Breast epithelium (tissue), 4 donors: ENCODE measurements around the gene QPCT. TPM values are rescaled to one million over a fixed set of nuclear protein-coding genes. Genes with fewer than 3 reads are reported as not detected.

Experiments used
- DNase-seq, 2 donors: peaks; one replicate each; pipeline ENCODE4 v3.0.0-alpha.2; 2019; ENCODE audit warnings: low spot score in 2 of 2
- H3K27ac ChIP-seq, 2 donors: fragments of 200-600 bp; sonication (generic) in 1 of 2; one replicate each; pipeline ENCODE4 v1.5.1; 2016 to 2019; ENCODE audit warnings: mild to moderate bottlenecking in 1 of 2
- H3K27me3 ChIP-seq, 2 donors: fragments of 200-600 bp; sonication (generic) in 1 of 2; one replicate each; pipeline versions ENCODE4 v1.5.1 to v1.6.0; 2017 to 2019; ENCODE audit warnings: control low read depth in 1 of 2, mild to moderate bottlenecking in 1 of 2
- H3K36me3 ChIP-seq: fragments of 200-600 bp; one replicate; pipeline ENCODE4 v1.5.1; 2019
- H3K4me1 ChIP-seq, 2 donors: fragments of 200-600 bp; sonication (generic); one replicate each; pipeline ENCODE4 v1.5.1; 2016 to 2019; ENCODE audit warnings: control low read depth in 1 of 2
- H3K4me3 ChIP-seq, 3 donors: fragments of 200-600 bp; sonication (generic); 1 replicate in 2 of 3; 2 replicates in 1 of 3; pipeline ENCODE4 v1.5.1; 2016 to 2019; ENCODE audit warnings: mild to moderate bottlenecking in 3 of 3, moderate library complexity in 2 of 3
- H3K9me3 ChIP-seq, 2 donors: fragments of 200-600 bp; sonication (generic) in 1 of 2; one replicate each; pipeline ENCODE4 v1.5.1; 2016 to 2019; ENCODE audit warnings: control low read depth in 1 of 2
- POLR2A ChIP-seq: fragments of 450-650 bp; IDR thresholded peaks from one replicate; pipeline ENCODE4 v1.6.1; 2016; ENCODE audit warnings: antibody characterized with exemption, mild to moderate bottlenecking, moderate library complexity
- POLR2AphosphoS5 ChIP-seq, 3 donors: sonication (generic); formaldehyde crosslinking; IDR thresholded peaks; one replicate each; pipeline ENCODE4 v1.6.1; 2017; ENCODE audit warnings: antibody characterized with exemption in 3 of 3
- intact Hi-C: fragments of 100-400 bp; cut with DNase I; formaldehyde crosslinking; loops from one replicate; pipeline ENCODE4 v1.15.1; 2023; ENCODE audit warnings: low total_unique reads
- total RNA-seq, 3 donors: library from RNA; depleted of rRNA; stranded (reverse); fragments of >200 nt; gene quantifications; one replicate each; pipeline ENCODE4 v1.1.0, GENCODE V29; 2016
- TF ChIP-seq, protein P1 (sequence below), 3 donors: fragments of 450-650 bp; IDR thresholded peaks; one replicate each; pipeline ENCODE4 v1.5.1; 2016 to 2017; ENCODE audit warnings: antibody characterized with exemption in 3 of 3, mild to moderate bottlenecking in 3 of 3, moderate library complexity in 3 of 3

The QPCT gene
- total RNA-seq, 3 donors from 2014 or later = 3.7 to 12.5 (median 5.2) TPM

DNA sequence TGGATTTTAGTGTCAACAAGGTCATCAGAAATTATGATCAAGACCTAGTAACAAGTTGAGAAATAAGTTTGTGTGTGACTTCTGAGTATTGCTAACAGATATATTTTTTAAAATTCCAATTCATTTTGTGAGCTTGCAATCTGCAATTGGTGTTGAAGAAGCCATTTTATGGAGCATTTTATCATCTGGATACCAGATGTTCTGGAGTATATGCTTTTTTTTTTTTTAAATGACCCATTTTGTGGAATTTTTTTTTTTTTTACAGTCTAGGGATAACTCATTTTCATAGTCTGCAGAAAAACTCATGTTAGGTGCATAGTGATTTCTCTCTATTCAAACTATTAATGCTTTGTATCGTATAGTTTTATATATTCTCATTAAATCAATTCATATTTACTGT lies 12.6 kb downstream of the QPCT start:
- intact Hi-C loops = no loop called here
- Histone ChIP-seq H3K27me3 (no peaks in the 10 kb centered on the region), H3K9me3 (no peaks in the 10 kb centered on the region), H3K4me3 (no peak overlapping the region), H3K27ac (no peak overlapping the region), H3K36me3 (no peaks in the 10 kb centered on the region), H3K4me1 (no peaks in the 10 kb centered on the region)
- no peak for DNase-seq
- TF ChIP-seq, protein P1, sequence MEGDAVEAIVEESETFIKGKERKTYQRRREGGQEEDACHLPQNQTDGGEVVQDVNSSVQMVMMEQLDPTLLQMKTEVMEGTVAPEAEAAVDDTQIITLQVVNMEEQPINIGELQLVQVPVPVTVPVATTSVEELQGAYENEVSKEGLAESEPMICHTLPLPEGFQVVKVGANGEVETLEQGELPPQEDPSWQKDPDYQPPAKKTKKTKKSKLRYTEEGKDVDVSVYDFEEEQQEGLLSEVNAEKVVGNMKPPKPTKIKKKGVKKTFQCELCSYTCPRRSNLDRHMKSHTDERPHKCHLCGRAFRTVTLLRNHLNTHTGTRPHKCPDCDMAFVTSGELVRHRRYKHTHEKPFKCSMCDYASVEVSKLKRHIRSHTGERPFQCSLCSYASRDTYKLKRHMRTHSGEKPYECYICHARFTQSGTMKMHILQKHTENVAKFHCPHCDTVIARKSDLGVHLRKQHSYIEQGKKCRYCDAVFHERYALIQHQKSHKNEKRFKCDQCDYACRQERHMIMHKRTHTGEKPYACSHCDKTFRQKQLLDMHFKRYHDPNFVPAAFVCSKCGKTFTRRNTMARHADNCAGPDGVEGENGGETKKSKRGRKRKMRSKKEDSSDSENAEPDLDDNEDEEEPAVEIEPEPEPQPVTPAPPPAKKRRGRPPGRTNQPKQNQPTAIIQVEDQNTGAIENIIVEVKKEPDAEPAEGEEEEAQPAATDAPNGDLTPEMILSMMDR (IDR thresholded peaks at IDR 0.05) = no peak
- no peak for TF ChIP-seq POLR2AphosphoS5 (IDR thresholded peaks at IDR 0.05)
- TF ChIP-seq POLR2A = no peak

DNA sequence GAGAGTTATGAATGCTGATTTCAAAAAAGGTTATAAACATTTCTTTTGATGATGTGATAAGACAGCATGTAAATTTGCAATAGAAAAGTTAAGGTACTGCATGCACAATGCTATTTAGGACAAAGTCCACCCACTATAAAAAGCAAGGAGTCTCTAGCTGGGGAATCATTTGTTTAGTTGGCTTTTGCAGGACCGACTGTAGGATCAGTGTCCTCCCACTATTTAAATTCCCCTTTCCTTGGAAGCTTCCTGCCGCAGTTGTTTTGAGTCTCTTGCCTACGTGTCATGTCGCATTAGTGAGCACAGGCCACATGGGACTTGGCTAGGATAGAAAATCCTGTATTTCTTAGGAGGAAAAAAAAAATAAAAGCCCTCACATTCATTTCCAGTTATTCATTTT lies 13.1 kb downstream of the QPCT start:
- Histone ChIP-seq H3K27me3 (no peaks in the 10 kb centered on the region), H3K4me1 (no peaks in the 10 kb centered on the region), H3K27ac (no peak overlapping the region), H3K4me3 (no peak overlapping the region), H3K36me3 (no peaks in the 10 kb centered on the region), H3K9me3 (no peaks in the 10 kb centered on the region)
- intact Hi-C loops = no loop called here
- no peak for DNase-seq
- TF ChIP-seq, protein P1 (IDR thresholded peaks at IDR 0.05) = no peak
- TF ChIP-seq POLR2A (no peak), POLR2AphosphoS5 (IDR thresholded peaks at IDR 0.05) (no peak)

DNA sequence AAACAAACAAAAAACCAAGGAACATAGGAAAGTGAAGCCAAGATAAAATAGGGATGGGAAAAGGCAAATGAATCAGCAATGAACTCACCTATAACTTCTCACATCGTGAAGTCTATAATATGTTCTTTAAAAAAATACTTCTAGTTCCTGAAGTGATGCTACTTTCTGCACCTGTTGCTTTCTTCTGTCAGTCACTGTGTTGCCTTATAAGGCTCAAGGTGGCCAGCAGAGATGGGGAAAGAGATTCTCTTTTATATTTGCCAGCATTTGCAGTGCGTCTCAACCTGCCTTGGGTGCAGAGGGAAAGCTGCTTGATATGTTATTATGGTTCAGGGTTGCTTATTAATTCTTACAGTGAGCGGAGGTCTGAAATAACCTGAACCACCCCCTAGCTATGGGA lies 14.0 kb downstream of the QPCT start:
- TF ChIP-seq, protein P1 (IDR thresholded peaks at IDR 0.05) = no peak
- TF ChIP-seq POLR2AphosphoS5 (IDR thresholded peaks at IDR 0.05) (no peak), POLR2A (no peak)
- H3K4me3 ChIP-seq = no peak overlapping the region
- no peak overlapping the region for H3K27ac ChIP-seq
- no peaks in the 10 kb centered on the region for H3K36me3 ChIP-seq
- H3K4me1 ChIP-seq = no peaks in the 10 kb centered on the region
- DNase-seq = no peak
- intact Hi-C loops = no loop called here
- H3K27me3 ChIP-seq = no peaks in the 10 kb centered on the region
- no peaks in the 10 kb centered on the region for H3K9me3 ChIP-seq

DNA sequence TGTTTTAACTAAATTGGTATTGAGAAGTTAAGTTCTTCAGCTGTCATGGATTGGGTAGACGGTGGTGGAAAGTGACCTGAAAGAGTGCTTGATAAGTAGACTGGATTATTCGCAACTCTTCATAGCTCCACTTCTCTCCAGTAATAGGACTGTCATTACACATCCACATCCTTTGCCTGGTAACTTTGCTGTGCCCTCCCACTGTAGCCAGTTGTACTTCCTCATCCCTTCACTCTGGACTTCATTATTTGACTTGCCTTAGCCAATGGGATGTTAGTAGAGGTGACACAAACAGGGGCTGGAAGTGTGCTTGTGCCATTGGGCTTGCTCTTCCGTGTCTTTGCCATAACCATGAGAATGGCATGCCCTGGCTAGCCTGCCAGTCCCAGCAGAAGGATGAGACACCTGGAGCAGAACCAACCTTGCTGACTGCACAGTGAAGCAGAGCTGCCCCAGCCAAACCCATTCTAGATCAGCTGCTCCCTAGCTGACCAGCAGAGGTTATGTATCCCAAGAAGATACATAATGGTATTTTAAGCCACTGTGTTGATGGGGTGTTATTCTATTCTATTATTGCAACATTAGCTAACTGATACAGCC lies 16.9 kb downstream of the QPCT start:
- Histone ChIP-seq H3K36me3 (no peaks in the 10 kb centered on the region), H3K27me3 (no peaks in the 10 kb centered on the region), H3K27ac (no peak overlapping the region), H3K4me1 (no peaks in the 10 kb centered on the region), H3K4me3 (no peak overlapping the region), H3K9me3 (no peaks in the 10 kb centered on the region)
- intact Hi-C loops = no loop called here
- TF ChIP-seq POLR2A = no peak
- TF ChIP-seq POLR2AphosphoS5 (IDR thresholded peaks at IDR 0.05) = no peak
- TF ChIP-seq, protein P1 (IDR thresholded peaks at IDR 0.05) = no peak
- DNase-seq = no peak

DNA sequence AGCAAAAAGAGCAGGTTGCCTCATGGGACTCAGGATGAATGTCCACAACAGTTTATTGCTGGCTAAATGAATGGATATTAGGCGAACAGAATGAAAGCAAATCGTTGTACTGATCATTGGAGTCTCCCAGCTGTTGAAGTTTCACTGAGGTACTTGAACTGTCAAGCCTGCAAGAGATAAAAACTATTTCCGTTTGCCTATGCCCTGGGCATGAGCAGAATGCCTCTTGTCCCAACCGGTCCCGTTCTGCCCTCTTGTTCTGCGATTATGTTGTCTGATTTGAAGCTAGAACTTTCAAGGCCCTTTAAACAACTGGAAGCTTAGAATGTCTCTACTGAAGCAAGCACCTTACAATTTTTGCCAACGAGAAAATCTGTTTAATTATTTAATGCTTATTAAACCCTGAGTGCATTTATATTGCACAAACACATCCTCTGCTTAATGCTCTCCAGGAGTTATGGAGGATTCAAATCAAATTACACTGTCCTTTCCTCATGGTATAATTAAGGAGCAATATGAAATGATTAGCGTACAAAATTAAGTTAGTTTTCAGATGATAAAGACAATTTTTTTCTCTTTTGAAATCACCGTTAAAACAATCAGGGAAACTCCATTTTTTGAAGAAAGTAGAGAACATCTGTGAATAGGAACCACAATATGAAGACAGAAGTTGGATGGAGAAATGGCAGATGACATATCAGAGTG lies 17.7 kb downstream of the QPCT start:
- DNase-seq = no peak
- intact Hi-C loops = no loop called here
- Histone ChIP-seq H3K27me3 (no peaks in the 10 kb centered on the region), H3K9me3 (no peaks in the 10 kb centered on the region), H3K36me3 (no peaks in the 10 kb centered on the region), H3K4me1 (no peaks in the 10 kb centered on the region), H3K27ac (no peak overlapping the region), H3K4me3 (no peak overlapping the region)
- TF ChIP-seq POLR2A = no peak
- TF ChIP-seq, protein P1 (IDR thresholded peaks at IDR 0.05) = no peak
- no peak for TF ChIP-seq POLR2AphosphoS5 (IDR thresholded peaks at IDR 0.05)
